SU-DHL-6 (cell line): ENCODE measurements around the gene CA12.

ENCODE experiments used
- EZH2phosphoT487 ChIP-seq: fragments of 200-600 bp; sonication (generic), shearing (Covaris generic); conservative IDR thresholded peaks from 2 replicates; pipeline ENCODE4 v1.6.1; 2018; ENCODE audit warnings: mild to moderate bottlenecking, antibody characterized with exemption, low read length, moderate library complexity, mixed read lengths
- TF ChIP-seq, protein P1 (sequence below): fragments of 200-600 bp; sonication (generic); IDR thresholded peaks from one replicate; pipeline ENCODE4 v1.5.1; 2017; ENCODE audit warnings: antibody characterized with exemption, mild to moderate bottlenecking, low read length, moderate library complexity; ENCODE audit not compliant: insufficient read depth, poor library complexity, severe bottlenecking

DNA sequence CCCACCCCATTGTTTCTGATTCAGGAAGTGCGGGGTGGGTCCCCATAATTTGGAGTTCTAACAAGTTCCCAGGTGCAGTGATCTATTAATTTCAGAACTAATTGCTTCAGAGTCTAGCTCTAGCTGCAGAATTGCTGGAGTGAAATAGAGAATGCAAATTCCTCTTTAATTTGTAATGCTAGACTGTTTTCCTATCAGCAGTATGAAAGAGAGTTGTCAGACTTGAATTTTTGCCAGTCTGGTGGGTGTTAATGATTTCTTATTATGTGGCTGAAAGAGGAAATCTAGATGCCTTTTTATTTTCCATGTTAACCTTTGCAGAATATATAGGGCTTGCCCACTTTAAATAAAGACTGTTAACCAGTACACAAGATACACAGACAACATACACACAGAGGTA is 80.6 kb downstream of the CA12 start:
- TF ChIP-seq, protein P1, sequence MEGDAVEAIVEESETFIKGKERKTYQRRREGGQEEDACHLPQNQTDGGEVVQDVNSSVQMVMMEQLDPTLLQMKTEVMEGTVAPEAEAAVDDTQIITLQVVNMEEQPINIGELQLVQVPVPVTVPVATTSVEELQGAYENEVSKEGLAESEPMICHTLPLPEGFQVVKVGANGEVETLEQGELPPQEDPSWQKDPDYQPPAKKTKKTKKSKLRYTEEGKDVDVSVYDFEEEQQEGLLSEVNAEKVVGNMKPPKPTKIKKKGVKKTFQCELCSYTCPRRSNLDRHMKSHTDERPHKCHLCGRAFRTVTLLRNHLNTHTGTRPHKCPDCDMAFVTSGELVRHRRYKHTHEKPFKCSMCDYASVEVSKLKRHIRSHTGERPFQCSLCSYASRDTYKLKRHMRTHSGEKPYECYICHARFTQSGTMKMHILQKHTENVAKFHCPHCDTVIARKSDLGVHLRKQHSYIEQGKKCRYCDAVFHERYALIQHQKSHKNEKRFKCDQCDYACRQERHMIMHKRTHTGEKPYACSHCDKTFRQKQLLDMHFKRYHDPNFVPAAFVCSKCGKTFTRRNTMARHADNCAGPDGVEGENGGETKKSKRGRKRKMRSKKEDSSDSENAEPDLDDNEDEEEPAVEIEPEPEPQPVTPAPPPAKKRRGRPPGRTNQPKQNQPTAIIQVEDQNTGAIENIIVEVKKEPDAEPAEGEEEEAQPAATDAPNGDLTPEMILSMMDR: no peak
- TF ChIP-seq EZH2phosphoT487: no peak
